Measurements from ENCODE around the gene PPARG.

GRCh38 chr3:12349895-12350811 lies 61.3 kb downstream of the PPARG start:
- TF ChIP-seq REST (IDR thresholded peaks at IDR 0.05; ENCODE audit: unreplicated experiment) (no peak), CTCF (conservative IDR thresholded peaks at IDR 0.05; ENCODE audit: low read depth in 2 of 2) (no peak), POLR2AphosphoS5 (IDR thresholded peaks at IDR 0.05; ENCODE audit: low read depth) (no peak), EZH2 (IDR thresholded peaks at IDR 0.05; ENCODE audit: low read depth, unreplicated experiment) (no peak)
